ENCODE measurements around the gene PKIG. TPM values are rescaled to one million over a fixed set of nuclear protein-coding genes. Genes with fewer than 3 reads are reported as not detected.

Gene PKIG
- polyA plus RNA-seq, 3 donors = 0.67 to 1.4 (median 0.84) TPM

- Histone ChIP-seq H4K20me1 (ENCODE audit: insufficient read depth, low read length) (no peaks in the 10 kb centered on the region), H3K4me3 (replicated peaks in 1 of 3; ENCODE audit: low read depth in 2 of 3, low read length in 3 of 3) (no peak overlapping the region), H3K79me2 (ENCODE audit: insufficient read depth, low read length) (no peaks in the 10 kb centered on the region), H3K36me3 (replicated peaks in 1 of 2; ENCODE audit: control insufficient read depth in 1 of 2, insufficient read depth in 2 of 2, low read length in 2 of 2) (no peaks in the 10 kb centered on the region), H3K9ac (ENCODE audit: insufficient read depth, low read length, poor library complexity, severe bottlenecking) (no peak overlapping the region), H3K9me3 (replicated peaks in 1 of 2; ENCODE audit: control insufficient read depth in 1 of 2, insufficient read depth in 1 of 2, low read length in 2 of 2) (no peaks in the 10 kb centered on the region), H3K4me2 (replicated peaks; ENCODE audit: extremely low read depth, low read length, poor library complexity, severe bottlenecking) (no peak overlapping the region), H2AFZ (ENCODE audit: insufficient read depth, low read depth, low read length, poor library complexity, severe bottlenecking) (no peak overlapping the region), H3K4me1 (ENCODE audit: control insufficient read depth in 1 of 2, insufficient read depth in 2 of 2, low read length in 2 of 2) (no peaks in the 10 kb centered on the region), H3K27me3 (ENCODE audit: control insufficient read depth in 2 of 2, insufficient read depth in 2 of 2, low read length in 2 of 2) (no peaks in the 10 kb centered on the region), H3K27ac (ENCODE audit: low read depth in 1 of 2, low read length in 2 of 2) (no peak overlapping the region)
- no peaks in the 10 kb centered on the region for H3K36me3 Mint-ChIP-seq
- intact Hi-C loops (cut with micrococcal nuclease) = loop anchor here in 1 of 2 donors (10.0 kb wide), 1 partner anchor 47 kb away; no protein-coding TSS in a partner anchor
- H3K4me3 Mint-ChIP-seq = no peak overlapping the region
- no peaks in the 10 kb centered on the region for H3K9me3 Mint-ChIP-seq
- H3K27ac Mint-ChIP-seq = no peak overlapping the region
- H3K27me3 Mint-ChIP-seq (ENCODE audit: low read depth in 3 of 3) = peaks cover 0 to 2% (median 2%) of the 10 kb centered on the region in 3 donors
- TF ChIP-seq, protein P1, sequence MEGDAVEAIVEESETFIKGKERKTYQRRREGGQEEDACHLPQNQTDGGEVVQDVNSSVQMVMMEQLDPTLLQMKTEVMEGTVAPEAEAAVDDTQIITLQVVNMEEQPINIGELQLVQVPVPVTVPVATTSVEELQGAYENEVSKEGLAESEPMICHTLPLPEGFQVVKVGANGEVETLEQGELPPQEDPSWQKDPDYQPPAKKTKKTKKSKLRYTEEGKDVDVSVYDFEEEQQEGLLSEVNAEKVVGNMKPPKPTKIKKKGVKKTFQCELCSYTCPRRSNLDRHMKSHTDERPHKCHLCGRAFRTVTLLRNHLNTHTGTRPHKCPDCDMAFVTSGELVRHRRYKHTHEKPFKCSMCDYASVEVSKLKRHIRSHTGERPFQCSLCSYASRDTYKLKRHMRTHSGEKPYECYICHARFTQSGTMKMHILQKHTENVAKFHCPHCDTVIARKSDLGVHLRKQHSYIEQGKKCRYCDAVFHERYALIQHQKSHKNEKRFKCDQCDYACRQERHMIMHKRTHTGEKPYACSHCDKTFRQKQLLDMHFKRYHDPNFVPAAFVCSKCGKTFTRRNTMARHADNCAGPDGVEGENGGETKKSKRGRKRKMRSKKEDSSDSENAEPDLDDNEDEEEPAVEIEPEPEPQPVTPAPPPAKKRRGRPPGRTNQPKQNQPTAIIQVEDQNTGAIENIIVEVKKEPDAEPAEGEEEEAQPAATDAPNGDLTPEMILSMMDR (IDR thresholded peaks at IDR 0.05) = no peak
- DNase-seq = no peak
- H3K4me1 Mint-ChIP-seq = peaks cover 1% of the 10 kb centered on the region
- WGBS (ENCODE audit: insufficient coverage) = 98% methylated on average over 6 of the region's 8 CpGs
Observed at GRCh38 chr20:44547419-44547818, 35.0 kb upstream of the PKIG start.

DNA sequence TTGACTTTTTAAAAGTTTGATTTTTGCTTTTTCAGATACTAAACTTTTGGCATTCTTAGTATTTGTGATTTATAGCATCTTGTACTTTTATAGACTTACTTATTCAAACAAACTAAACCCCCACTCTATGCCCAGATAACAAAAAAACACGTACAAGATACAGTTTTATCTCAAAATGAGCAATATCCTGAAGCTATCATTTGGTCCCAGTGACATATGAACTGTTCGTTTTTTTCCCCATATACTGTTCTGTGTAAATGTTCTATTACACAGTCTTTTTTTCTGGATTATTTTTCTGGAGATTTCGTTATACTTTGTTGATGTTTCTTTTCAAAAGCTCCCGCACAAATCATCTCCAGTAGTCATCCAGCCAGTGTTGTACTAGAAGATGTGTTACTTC, 33.3 kb upstream of the PKIG start:
- no peaks in the 10 kb centered on the region for H3K9me3 Mint-ChIP-seq
- H3K4me1 ChIP-seq (ENCODE audit: control insufficient read depth in 1 of 2, insufficient read depth in 2 of 2, low read length in 2 of 2) = no peaks in the 10 kb centered on the region
- WGBS (ENCODE audit: insufficient coverage) = 67% methylated on average over 1 of the region's 4 CpGs

More for the DNA sequence above, 33.3 kb upstream of the PKIG start:
- H3K27ac Mint-ChIP-seq = no peak overlapping the region
- peaks cover 0 to 4% (median 2%) of the 10 kb centered on the region in 3 donors for H3K27me3 Mint-ChIP-seq (ENCODE audit: low read depth in 3 of 3)
- H3K4me3 Mint-ChIP-seq = no peak overlapping the region
- H2AFZ ChIP-seq (ENCODE audit: insufficient read depth, low read depth, low read length, poor library complexity, severe bottlenecking) = no peak overlapping the region
- no peaks in the 10 kb centered on the region for H3K36me3 Mint-ChIP-seq
- H3K27me3 ChIP-seq (ENCODE audit: control insufficient read depth in 2 of 2, insufficient read depth in 2 of 2, low read length in 2 of 2) = no peaks in the 10 kb centered on the region
- H3K27ac ChIP-seq (ENCODE audit: low read depth in 1 of 2, low read length in 2 of 2) = no peak overlapping the region
- no peaks in the 10 kb centered on the region for H3K4me1 Mint-ChIP-seq
- H3K79me2 ChIP-seq (ENCODE audit: insufficient read depth, low read length) = no peaks in the 10 kb centered on the region
- intact Hi-C loops (cut with micrococcal nuclease) = loop anchor here in 1 of 2 donors (10.0 kb wide), 1 partner anchor 46 kb away; no protein-coding TSS in a partner anchor
- TF ChIP-seq, protein P1 (IDR thresholded peaks at IDR 0.05) = no peak
- no peak overlapping the region for H3K4me2 ChIP-seq (replicated peaks; ENCODE audit: extremely low read depth, low read length, poor library complexity, severe bottlenecking)
- no peaks in the 10 kb centered on the region for H4K20me1 ChIP-seq (ENCODE audit: insufficient read depth, low read length)
- H3K9me3 ChIP-seq (replicated peaks in 1 of 2; ENCODE audit: control insufficient read depth in 1 of 2, insufficient read depth in 1 of 2, low read length in 2 of 2) = no peaks in the 10 kb centered on the region
- H3K9ac ChIP-seq (ENCODE audit: insufficient read depth, low read length, poor library complexity, severe bottlenecking) = no peak overlapping the region
- no peak for DNase-seq
- no peaks in the 10 kb centered on the region for H3K36me3 ChIP-seq (replicated peaks in 1 of 2; ENCODE audit: control insufficient read depth in 1 of 2, insufficient read depth in 2 of 2, low read length in 2 of 2)
- no peak overlapping the region for H3K4me3 ChIP-seq (replicated peaks in 1 of 3; ENCODE audit: low read depth in 2 of 3, low read length in 3 of 3)
